HFFc6 (cell line): ENCODE data around the gene TRIM67. TPM values are rescaled to one million over a fixed set of nuclear protein-coding genes. Genes with fewer than 3 reads are reported as not detected.

Source experiments
- DNase-seq: peaks from one replicate; pipeline ENCODE4 v3.0.0-alpha.2; 2018
- H3K27ac Mint-ChIP-seq: 2 replicates; pipeline ENCODE4 v1.8.0; 2020; ENCODE audit warnings: mild to moderate bottlenecking, mixed read lengths
- H3K27me3 Mint-ChIP-seq: 2 replicates; pipeline ENCODE4 v1.8.0; 2021; ENCODE audit warnings: mild to moderate bottlenecking, moderate library complexity, mixed read lengths; ENCODE audit not compliant: insufficient read depth
- H3K36me3 Mint-ChIP-seq: 2 replicates; pipeline ENCODE4 v1.8.0; 2021; ENCODE audit warnings: low read depth, mixed read lengths
- H3K4me1 Mint-ChIP-seq: 2 replicates; pipeline ENCODE4 v1.8.0; 2020; ENCODE audit warnings: low read depth, mixed read lengths
- H3K4me3 Mint-ChIP-seq: 2 replicates; pipeline ENCODE4 v1.8.0; 2020; ENCODE audit warnings: mild to moderate bottlenecking, moderate library complexity, mixed read lengths
- H3K9me3 Mint-ChIP-seq: 2 replicates; pipeline ENCODE4 v1.8.0; 2020; ENCODE audit warnings: mild to moderate bottlenecking, mixed read lengths
- CTCF ChIP-seq: fragments of 200-600 bp; sonication (generic); IDR thresholded peaks from 2 replicates; pipeline ENCODE4 v1.5.0; 2021; ENCODE audit warnings: antibody characterized with exemption, mild to moderate bottlenecking
- total RNA-seq, 6 experiments: library from RNA; stranded (reverse); fragmentation: NEBNext Ultra II Directional; extraction: Animal tissue kit (Norgen Biotek cat#: 25700); gene quantifications; 2 replicates in 1 of 6; 3 replicates in 5 of 6; pipeline ENCODE4 v1.2.3, GENCODE V29; 2021

TRIM67 gene
- total RNA-seq, 6 experiments from 2014 or later: not detected

GRCh38 chr1:231238298-231238697 lies 76.4 kb downstream of the TRIM67 start:
- Mint-ChIP-seq H3K4me3 (no peak overlapping the region; the same call in 1 of the 2 replicates), H3K4me1 (peaks cover 29% of the 10 kb centered on the region), H3K36me3 (peaks cover 20% of the 10 kb centered on the region), H3K9me3 (no peaks in the 10 kb centered on the region), H3K27ac (no peak overlapping the region), H3K27me3 (peaks cover 1% of the 10 kb centered on the region; the same call in 1 of the 2 replicates)
- no peak for TF ChIP-seq CTCF
- no peak for DNase-seq

GRCh38 chr1:231240531-231240882 lies 78.6 kb downstream of the TRIM67 start:
- H3K27me3 Mint-ChIP-seq: peaks cover 1% of the 10 kb centered on the region; the same call in 1 of the 2 replicates
- peaks cover 39% of the 10 kb centered on the region for H3K4me1 Mint-ChIP-seq
- TF ChIP-seq CTCF: no peak
- peaks cover 20% of the 10 kb centered on the region for H3K36me3 Mint-ChIP-seq
- peak overlapping the region; percentile 96 for H3K27ac Mint-ChIP-seq
- peak overlapping the region; percentile 99 for H3K4me3 Mint-ChIP-seq
- no peaks in the 10 kb centered on the region for H3K9me3 Mint-ChIP-seq
- no peak for DNase-seq

GRCh38 chr1:231240883-231241735 lies 79.3 kb downstream of the TRIM67 start, which contains the start of gene GNPAT:
TSS of gene GNPAT (plus strand) at chr1:231241212. CDS start at chr1:231241379, 167 bp downstream.
- peak within 1 kb of the TSS; percentile 96 for H3K27ac Mint-ChIP-seq
- peaks cover 20% of the 10 kb centered on the region for H3K36me3 Mint-ChIP-seq
- peaks cover 39% of the 10 kb centered on the region for H3K4me1 Mint-ChIP-seq
- no peak for TF ChIP-seq CTCF
- peaks cover 1% of the 10 kb centered on the region; the same call in 1 of the 2 replicates for H3K27me3 Mint-ChIP-seq
- H3K4me3 Mint-ChIP-seq: peak within 1 kb of the TSS; percentile 99
- peak; percentile 79 for DNase-seq
- H3K9me3 Mint-ChIP-seq: no peaks in the 10 kb centered on the region

GRCh38 chr1:231241750-231242149 lies 79.9 kb downstream of the TRIM67 start:
- Mint-ChIP-seq H3K9me3 (no peaks in the 10 kb centered on the region), H3K27me3 (peaks cover 1% of the 10 kb centered on the region; the same call in 1 of the 2 replicates), H3K36me3 (peaks cover 19% of the 10 kb centered on the region), H3K4me3 (peak overlapping the region; percentile 99), H3K4me1 (peaks cover 39% of the 10 kb centered on the region), H3K27ac (peak overlapping the region; percentile 96)
- TF ChIP-seq CTCF: no peak
- no peak for DNase-seq

GRCh38 chr1:231242516-231243198 lies 80.8 kb downstream of the TRIM67 start:
- Mint-ChIP-seq H3K9me3 (no peaks in the 10 kb centered on the region), H3K27me3 (peaks cover 1% of the 10 kb centered on the region; the same call in 1 of the 2 replicates), H3K27ac (peak overlapping the region; percentile 22; the same call in 1 of the 2 replicates), H3K36me3 (peaks cover 12% of the 10 kb centered on the region), H3K4me3 (peak overlapping the region; percentile 99), H3K4me1 (peaks cover 39% of the 10 kb centered on the region)
- DNase-seq: peak; percentile 31
- no peak for TF ChIP-seq CTCF
